HG03103 (cell line): Measurements from ENCODE around the gene HNRNPUL1.

Experiments used
- ATAC-seq: cut with Tn5 transposase; IDR thresholded peaks from one replicate; pipeline ENCODE4 v1.9.1; 2021; ENCODE audit warnings: low read depth; ENCODE audit not compliant: unreplicated experiment

HNRNPUL1 gene

GRCh38 chr19:41351339-41352245 is 87.4 kb downstream of the HNRNPUL1 start:
- no peak for ATAC-seq

GRCh38 chr19:41352279-41352608 is 88.1 kb downstream of the HNRNPUL1 start:
- ATAC-seq = no peak

GRCh38 chr19:41352609-41353465 is 88.7 kb downstream of the HNRNPUL1 start:
- no peak for ATAC-seq

GRCh38 chr19:41353466-41354342 is 89.5 kb downstream of the HNRNPUL1 start, which contains the start of gene TGFB1:
TSS of gene TGFB1 (minus strand) at chr19:41353922. CDS start at chr19:41353044, 878 bp downstream.
- peak; percentile 31 for ATAC-seq

GRCh38 chr19:41354343-41354953 is 90.3 kb downstream of the HNRNPUL1 start:
- no peak for ATAC-seq

GRCh38 chr19:41355035-41355434 is 90.9 kb downstream of the HNRNPUL1 start:
- no peak for ATAC-seq

- ATAC-seq = no peak
Measured at GRCh38 chr19:41355802-41356201, 91.6 kb downstream of the HNRNPUL1 start.

- ATAC-seq = no peak
Measured at GRCh38 chr19:41356984-41357739, 93.0 kb downstream of the HNRNPUL1 start.
